GM18505 (cell line): ENCODE results near the gene LACRT.
A peak's percentile ranks its signal among the peaks of the same experiment; 100 is the strongest.

Experiments
- ATAC-seq: cut with Tn5 transposase; IDR thresholded peaks from one replicate; pipeline ENCODE4 v1.9.1; 2021; ENCODE audit not compliant: unreplicated experiment
- POLR2A ChIP-seq: IDR thresholded peaks from 4 replicates; pipeline ENCODE4 v1.6.1; 2011; ENCODE audit warnings: borderline replicate concordance; ENCODE audit not compliant: insufficient read depth, insufficient read length; ENCODE audit errors: extremely low read depth

The LACRT gene

DNA sequence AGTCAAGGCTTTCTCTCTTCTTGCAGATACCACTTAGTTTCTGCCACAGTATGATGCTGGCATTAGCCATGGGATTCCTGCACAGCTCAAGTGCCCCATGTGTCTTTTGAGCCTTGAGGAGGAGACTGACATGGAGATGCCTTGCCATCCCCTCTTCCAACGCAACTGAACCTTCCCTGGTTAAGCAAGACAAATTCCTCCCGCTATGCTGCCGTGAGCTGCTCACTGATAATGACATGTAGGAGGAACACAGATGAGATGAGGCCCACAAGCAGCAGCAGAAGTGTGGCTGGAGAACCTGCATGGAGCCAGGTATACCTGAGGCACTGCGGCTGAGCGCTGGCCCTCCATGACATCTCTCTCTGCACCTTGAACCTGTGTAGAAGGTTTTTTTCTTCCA, 30.8 kb downstream of the LACRT start:
- ATAC-seq: no peak

DNA sequence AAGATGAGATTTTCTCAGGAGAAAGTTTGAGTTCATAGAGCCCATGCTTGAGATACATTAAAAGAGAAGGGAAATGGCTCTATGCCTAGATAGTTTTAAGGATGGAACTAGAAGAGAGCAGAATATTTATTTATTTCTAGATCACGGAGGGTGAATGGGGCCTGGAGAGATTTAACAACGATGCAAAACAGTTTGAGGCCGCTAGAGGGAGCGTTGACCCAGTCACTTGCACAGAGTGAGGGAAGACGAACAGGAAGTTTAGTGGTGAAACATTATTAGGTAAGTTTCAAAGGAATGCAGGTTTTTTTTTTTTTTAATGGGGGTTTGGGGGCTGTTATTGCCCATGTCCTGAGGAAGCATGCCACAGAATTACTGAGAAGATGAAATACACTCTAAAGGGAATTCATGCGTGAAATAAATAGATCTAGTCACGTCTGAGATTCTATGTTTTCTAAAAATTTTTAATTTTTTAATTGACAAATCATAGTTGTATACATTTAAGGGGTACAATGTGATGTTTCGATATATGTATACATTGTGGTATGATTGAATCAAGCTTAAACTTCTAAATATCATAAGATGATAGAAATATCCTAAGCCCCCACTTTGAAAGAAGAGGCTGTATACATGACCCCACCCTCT, 31.4 kb downstream of the LACRT start:
- peak; percentile 84 for ATAC-seq
- TF ChIP-seq POLR2A: no peak

More for the DNA sequence above, 30.8 kb downstream of the LACRT start:
- no peak for TF ChIP-seq POLR2A

DNA sequence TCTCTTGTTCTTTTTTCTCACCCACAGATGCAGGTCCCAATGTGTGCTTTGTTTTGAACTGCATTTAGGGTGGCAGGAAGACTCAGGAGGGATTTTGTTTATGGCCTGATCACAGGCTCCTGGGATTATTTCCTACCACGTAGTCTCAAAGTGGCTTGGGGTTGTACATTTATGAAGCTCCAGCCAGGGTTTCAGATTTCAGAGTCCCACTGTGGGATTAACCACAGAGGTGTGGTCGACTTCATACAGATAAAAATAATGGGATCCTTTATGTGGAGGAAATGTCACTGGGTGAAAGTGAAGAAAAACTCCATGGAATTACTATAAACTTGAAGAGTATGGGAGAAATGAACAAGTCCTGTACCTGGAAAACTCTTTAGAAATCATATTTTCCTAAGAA, 32.0 kb downstream of the LACRT start:
- TF ChIP-seq POLR2A: no peak
- no peak for ATAC-seq

DNA sequence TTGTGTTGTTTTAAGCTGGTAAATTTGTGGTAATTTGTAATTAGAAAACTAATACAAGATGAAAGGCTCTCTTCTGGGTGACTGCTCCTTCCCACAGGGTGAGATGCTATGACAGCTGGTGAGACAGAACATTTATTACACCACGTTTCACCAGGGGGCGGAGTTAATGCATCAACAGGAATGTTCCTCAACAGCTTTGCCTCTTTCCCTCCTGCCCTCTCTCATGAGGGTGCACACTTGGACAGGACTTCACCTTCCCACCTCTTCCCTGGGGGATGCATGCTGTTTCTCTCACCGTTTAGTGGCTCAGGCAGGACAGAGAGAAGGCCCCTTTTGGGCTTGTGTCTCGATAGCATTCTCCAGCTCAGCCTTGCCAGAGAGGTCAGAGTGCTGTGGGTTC, 32.9 kb downstream of the LACRT start:
- ATAC-seq: no peak
- no peak for TF ChIP-seq POLR2A

DNA sequence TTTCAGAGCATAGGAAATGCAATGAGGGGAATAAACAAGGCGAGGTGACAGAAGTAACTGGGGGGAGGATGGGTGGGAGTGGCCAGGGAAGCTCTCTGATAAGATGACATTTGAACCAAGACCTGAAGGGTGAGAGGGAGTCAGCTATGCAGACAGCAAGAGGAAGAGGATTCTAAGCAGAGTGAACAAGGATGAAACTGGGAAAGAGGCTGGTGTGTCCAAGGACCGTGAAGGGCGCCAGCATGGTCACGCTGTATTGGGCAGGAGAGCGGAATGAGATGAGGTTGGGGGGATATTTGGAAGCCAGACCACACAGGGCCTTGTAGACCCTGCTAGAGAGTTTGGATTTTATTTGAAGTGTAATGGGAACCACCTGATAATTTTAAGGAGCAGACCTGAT, 35.7 kb downstream of the LACRT start:
- no peak for TF ChIP-seq POLR2A
- ATAC-seq: no peak

DNA sequence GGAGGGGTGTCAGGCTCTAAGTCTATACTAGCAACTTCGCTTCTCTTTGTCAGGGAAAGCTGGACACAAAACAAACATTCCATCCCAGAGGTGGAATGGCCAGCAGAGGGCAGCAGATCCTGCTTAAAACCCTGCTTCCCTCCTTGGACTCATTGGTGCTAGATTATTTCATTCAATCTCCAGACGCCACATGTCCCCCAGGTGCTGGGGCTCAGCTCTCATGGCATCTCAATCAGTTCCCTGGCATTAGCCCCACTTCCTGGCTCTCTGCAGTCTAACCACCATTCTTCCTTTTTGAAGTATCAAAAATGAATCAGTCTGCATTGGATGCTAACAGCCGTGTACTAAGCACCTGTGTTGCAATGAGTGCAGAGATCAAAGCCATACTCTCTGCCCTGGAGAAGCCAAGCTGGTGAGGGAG, 38.2 kb downstream of the LACRT start:
- no peak for ATAC-seq
- TF ChIP-seq POLR2A: no peak

DNA sequence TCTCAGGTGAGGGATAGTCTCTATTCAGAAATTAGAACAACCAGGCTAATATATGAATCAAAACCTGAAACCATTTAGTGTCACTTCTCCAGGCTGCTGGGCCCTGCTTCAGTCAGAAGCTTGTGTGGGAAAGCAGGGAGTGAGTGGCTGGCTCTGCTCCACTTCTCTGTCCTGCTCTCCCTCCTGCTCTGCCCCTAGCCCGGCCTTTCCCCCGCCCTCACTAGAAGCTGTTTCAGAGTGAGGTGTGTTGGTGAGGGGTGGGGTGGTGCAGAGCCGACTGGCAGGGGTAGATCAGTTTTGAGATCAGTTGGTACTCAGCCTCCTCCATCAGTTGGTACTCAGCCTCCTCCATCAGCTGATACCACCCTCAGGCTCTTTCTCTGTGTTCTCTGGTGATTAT, 39.2 kb downstream of the LACRT start:
- ATAC-seq: no peak
- TF ChIP-seq POLR2A: no peak

DNA sequence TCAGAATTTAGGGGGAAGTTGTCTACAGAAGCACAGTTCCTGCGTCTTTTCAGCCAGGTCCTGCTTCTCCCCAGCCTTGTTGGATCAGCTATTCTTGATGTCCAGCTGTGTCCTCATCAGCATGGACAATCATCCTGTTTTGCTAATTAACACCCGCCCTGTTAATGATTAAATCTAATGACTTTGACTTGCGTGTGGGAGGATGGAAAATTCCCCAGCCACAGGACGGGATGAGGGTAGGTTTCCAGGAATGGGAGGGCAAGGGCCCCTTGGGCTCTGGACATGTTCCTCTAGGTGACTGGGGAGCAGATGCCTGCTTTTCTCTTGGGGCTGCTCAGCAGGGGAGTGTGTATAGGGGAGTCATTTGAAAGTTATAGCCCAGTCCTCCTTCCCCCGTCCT, 41.0 kb downstream of the LACRT start:
- no peak for TF ChIP-seq POLR2A
- no peak for ATAC-seq

DNA sequence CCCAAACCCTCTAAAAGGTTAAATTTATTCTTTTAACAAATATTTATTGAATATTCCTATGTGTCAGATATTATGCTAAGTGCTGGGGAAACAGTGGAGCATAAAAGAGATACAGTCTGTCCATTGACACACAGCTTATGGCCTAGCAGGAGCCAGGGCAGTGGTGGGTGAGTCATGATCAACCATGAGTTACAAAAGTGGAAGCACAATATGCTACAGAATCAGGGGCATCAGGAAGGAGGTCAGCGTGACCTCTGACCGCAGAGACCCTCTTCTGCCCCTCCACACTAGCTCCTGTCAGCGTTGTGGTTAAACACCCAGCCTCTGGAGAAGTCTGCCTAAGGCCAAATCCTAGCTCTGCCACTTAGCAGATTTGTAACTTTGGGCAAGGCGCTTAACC, 41.6 kb downstream of the LACRT start:
- TF ChIP-seq POLR2A: no peak
- no peak for ATAC-seq

DNA sequence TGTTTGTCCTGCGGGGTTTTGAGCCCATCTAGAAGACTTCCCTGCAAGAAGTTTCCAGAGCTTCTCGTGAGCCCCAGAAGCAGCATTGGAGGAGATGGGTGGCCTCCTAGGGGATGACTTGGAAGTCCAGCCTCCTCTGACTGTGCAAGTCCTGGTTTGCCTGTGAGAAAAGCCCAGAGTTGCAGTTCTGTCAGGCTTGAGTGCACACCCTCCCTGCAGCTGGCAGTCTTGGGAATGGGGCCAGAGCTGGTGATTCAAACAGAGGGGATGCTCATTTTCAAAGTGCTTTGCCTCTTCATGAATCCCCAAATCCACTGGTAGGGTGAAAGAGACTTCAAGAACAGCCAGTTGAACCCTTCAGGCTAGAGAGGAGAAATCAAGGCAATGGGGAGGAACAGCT, 42.4 kb downstream of the LACRT start:
- no peak for ATAC-seq
- no peak for TF ChIP-seq POLR2A

DNA sequence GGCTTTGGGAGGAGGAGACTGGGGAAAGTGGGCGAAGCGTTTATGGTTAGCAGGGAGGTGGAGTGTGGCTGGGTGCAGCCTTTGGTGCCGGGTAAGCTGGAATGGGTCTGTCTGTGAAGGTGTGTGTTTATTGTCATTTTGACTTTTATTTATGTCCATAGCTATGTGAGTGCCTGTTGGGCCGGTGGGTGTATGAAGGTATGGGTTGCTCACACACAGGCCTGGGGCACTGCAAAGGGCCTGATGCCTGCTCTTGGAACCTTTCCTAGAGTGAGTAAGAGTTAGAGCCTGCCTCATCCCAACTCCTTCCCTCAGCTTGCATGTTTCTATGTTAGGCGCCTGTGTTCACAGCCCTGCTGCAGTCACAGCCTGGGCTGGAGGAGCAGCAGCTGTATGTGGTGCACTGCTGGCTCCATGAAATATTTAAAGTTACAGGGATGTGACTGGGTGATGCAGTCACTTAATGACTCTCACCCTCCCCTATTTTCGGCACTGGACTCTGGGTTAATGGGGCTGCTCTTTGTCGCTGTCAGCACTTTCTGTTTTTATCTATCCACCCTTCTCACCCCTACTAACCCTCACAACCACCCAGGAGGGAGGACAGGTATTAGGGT, 43.6 kb downstream of the LACRT start:
- TF ChIP-seq POLR2A: no peak
- no peak for ATAC-seq

DNA sequence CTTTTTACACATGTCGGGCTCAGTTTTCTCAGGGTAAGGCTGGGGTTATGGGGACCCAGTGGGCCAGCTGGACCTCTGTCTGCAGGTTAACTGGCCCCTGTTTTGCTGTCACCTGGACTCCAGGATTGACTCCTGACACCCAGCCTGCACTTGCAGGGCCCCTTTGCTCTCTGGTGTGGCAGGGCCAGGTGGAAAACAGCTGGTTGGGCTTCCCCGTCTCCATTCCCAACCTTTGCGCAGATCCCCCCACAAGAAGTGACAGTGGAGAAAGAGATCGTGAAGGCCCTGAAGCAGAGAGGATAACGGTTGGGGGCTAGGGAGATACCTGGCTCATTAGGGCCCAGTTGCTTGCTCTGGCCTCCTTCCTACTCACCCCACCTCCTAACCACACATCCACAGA, 44.7 kb downstream of the LACRT start:
- ATAC-seq: no peak

DNA sequence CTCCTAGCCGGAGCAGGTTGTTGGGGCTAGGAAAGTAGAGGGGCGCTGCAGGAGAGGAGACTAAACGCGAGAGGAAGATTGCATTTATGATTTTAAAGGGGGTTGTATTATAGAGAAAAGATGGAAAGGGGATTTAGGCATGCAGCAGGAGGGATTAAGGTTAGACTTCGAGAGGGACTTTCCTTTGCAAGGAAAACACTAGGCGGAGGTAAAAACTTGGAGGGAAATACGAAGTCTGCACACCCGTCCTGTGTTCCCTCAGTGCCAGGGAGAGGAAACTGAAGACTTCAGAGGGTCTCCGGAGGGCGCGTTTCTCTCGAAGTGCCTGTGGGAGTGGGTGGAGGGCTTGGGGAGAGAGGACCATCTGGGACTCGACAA, 45.8 kb downstream of the LACRT start:
- TF ChIP-seq POLR2A: no peak
- no peak for ATAC-seq

More for the DNA sequence above, 44.7 kb downstream of the LACRT start:
- no peak for TF ChIP-seq POLR2A

DNA sequence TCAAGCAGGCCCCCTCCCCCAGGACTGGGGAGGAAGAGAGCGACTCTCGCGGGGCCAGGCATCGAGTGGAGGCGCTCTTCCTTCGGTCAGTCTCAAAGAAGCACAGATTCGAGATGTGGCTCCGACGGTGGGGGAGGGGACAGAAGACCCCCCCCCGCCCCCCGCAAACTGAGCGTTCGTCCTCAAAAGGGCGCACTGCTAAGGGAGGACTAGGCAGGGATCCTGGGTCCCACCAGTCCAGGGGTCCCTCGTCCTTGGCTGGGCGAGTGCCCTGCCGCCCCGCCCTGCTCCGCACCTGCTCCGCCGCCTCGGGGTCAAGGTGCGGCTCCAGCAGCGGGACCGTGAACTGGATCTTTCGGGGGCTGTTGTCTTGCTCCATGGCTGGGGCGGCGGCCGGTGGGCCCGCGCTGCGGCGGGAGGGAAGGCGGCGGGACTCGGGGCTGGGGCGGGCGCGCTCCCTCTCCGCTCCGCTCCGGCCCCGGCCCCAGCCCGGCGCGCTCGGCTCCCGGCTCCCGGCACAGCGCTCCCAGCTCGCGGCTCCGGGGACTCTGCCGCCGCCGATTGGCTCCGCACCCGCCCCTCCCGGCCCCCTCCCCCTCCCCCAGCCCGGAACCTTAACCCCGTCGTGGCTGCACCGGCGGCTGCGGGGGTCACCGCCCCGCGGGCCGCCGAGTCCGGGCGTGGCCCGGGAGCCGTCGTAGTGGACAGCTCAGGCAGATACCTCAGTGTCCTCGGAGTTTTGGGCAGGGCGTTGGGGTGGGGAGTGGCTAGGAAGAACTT, 46.4 kb downstream of the LACRT start, which contains the start of gene PPP1R1A:
Gene PPP1R1A (minus strand): TSS at position 550 of the 780 bp plus-strand sequence. CDS start 171 bp downstream, at position 379.
- no peak for ATAC-seq
- TF ChIP-seq POLR2A: no peak
